Upper lobe of left lung (tissue), 6 donors: Measurements from ENCODE around the gene RAPGEF1. TPM values are rescaled to one million over a fixed set of nuclear protein-coding genes. Genes with fewer than 3 reads are reported as not detected.
"Not testable (repeated sequence)": the region's sequence is repeated elsewhere in the genome, so short reads cannot be mapped to it uniquely, and the experiment has no call there.

Experiments
- ATAC-seq, 2 donors: fragments of 200-7000 bp; cut with Tn5 transposase; one replicate each; pipeline ENCODE4 v1.9.1; 2022; ENCODE audit warnings: mild to moderate bottlenecking in 2 of 2, moderate library complexity in 2 of 2; ENCODE audit not compliant: low FRiP score in 2 of 2
- DNase-seq, 2 donors: peaks; one replicate each; pipeline ENCODE4 v3.0.0-alpha.2; 2019 to 2020
- H3K27ac ChIP-seq, 4 donors: fragments of 200-600 bp; sonication (generic); one replicate each; pipeline ENCODE4 v1.5.1; 2016 to 2019
- H3K27me3 ChIP-seq, 4 donors: fragments of 200-600 bp; sonication (generic); one replicate each; pipeline ENCODE4 v1.5.1; 2017 to 2019
- H3K36me3 ChIP-seq, 4 donors: fragments of 200-600 bp; sonication (generic); one replicate each; pipeline ENCODE4 v1.5.1; 2016 to 2019
- H3K4me1 ChIP-seq, 4 donors: fragments of 200-600 bp; sonication (generic); one replicate each; pipeline ENCODE4 v1.5.1; 2018 to 2019
- H3K4me3 ChIP-seq, 4 donors: fragments of 200-600 bp; sonication (generic); one replicate each; pipeline ENCODE4 v1.5.1; 2017 to 2019; ENCODE audit warnings: mild to moderate bottlenecking in 2 of 4, moderate library complexity in 1 of 4
- H3K9me3 ChIP-seq, 4 donors: fragments of 200-600 bp; sonication (generic); one replicate each; pipeline ENCODE4 v1.5.1; 2018 to 2019
- CTCF ChIP-seq, 6 experiments: fragments of 450-650 bp in 4 of 6; fragments of 200-600 bp in 2 of 6; sonication (generic) in 2 of 6; IDR thresholded peaks; one replicate each; pipeline ENCODE4 v1.5.1; 2016 to 2019; ENCODE audit warnings: antibody characterized with exemption in 6 of 6
- EP300 ChIP-seq, 4 donors: sonication (generic); formaldehyde crosslinking; IDR thresholded peaks; one replicate each; pipeline ENCODE4 v1.5.1; 2017; ENCODE audit warnings: antibody characterized with exemption in 4 of 4, control low read depth in 2 of 4
- POLR2A ChIP-seq, 4 donors: fragments of 450-650 bp; IDR thresholded peaks; one replicate each; pipeline ENCODE4 v1.5.1; 2016 to 2017; ENCODE audit warnings: antibody characterized with exemption in 4 of 4, mild to moderate bottlenecking in 2 of 4
- POLR2AphosphoS5 ChIP-seq, 2 donors: sonication (generic); formaldehyde crosslinking; IDR thresholded peaks; one replicate each; pipeline ENCODE4 v1.5.1; 2017; ENCODE audit warnings: antibody characterized with exemption in 2 of 2
- WGBS, 2 donors: methylation state at CpG; one replicate each; pipeline ENCODE4 v1.1.5; 2017 to 2018; 5-methylcytosine and 5-hydroxymethylcytosine counted together
- total RNA-seq, 6 donors: library from RNA; depleted of rRNA in 4 of 6; stranded (reverse); fragments of >200 nt in 4 of 6; gene quantifications; one replicate each; pipeline versions ENCODE4 v1.1.0 to v1.2.1, GENCODE V29; 2016 to 2021
- donor health status: DM: no; HTN: no; CAD: no; lungs with moderate emphysema.
- donor health status: DM: no; HTN: yes; CAD: no; lungs with severe emphysema.

The RAPGEF1 gene
- total RNA-seq, 6 donors from 2014 or later, result 82.8 to 161 (median 96.8) TPM

GRCh38 chr9:131754846-131755245 is 15.0 kb upstream of the RAPGEF1 start:
- no peaks in the 10 kb centered on the region for H3K27me3 ChIP-seq
- WGBS, 2 donors, result 44 to 59% methylated on average over 6 of the region's 6 CpGs

GRCh38 chr9:131753751-131754150 is 13.9 kb upstream of the RAPGEF1 start:
- WGBS, 2 donors, result 86 to 90% methylated on average over 9 of the region's 9 CpGs
- not testable (repeated sequence) for H3K27me3 ChIP-seq, ATAC-seq, H3K27ac ChIP-seq, H3K36me3 ChIP-seq, H3K4me1 ChIP-seq, H3K9me3 ChIP-seq, H3K4me3 ChIP-seq, DNase-seq

More at GRCh38 chr9:131754846-131755245, 15.0 kb upstream of the RAPGEF1 start:
- ATAC-seq (no peak), DNase-seq (no peak)
- H3K4me3 ChIP-seq, result no peak overlapping the region
- no peaks in the 10 kb centered on the region for H3K9me3 ChIP-seq
- no peak for TF ChIP-seq POLR2AphosphoS5 (IDR thresholded peaks at IDR 0.05)
- no peak overlapping the region for H3K27ac ChIP-seq
- no peaks in the 10 kb centered on the region for H3K36me3 ChIP-seq
- no peaks in the 10 kb centered on the region for H3K4me1 ChIP-seq

GRCh38 chr9:131752231-131752884 is 12.5 kb upstream of the RAPGEF1 start:
- ATAC-seq, result no peak
- WGBS, 2 donors, result 82 to 85% methylated on average over 4 of the region's 4 CpGs
- Histone ChIP-seq H3K27me3 (no peaks in the 10 kb centered on the region), H3K4me1 (no peaks in the 10 kb centered on the region), H3K27ac (no peak overlapping the region), H3K4me3 (no peak overlapping the region), H3K9me3 (no peaks in the 10 kb centered on the region), H3K36me3 (no peaks in the 10 kb centered on the region)
- no peak for DNase-seq
- TF ChIP-seq CTCF (IDR thresholded peaks at IDR 0.05), result no peak
- TF ChIP-seq EP300 (IDR thresholded peaks at IDR 0.05), result no peak
- TF ChIP-seq POLR2AphosphoS5 (IDR thresholded peaks at IDR 0.05), result no peak
- TF ChIP-seq POLR2A (IDR thresholded peaks at IDR 0.05), result no peak

GRCh38 chr9:131748411-131748955 is 8.6 kb upstream of the RAPGEF1 start:
- Histone ChIP-seq H3K36me3 (no peaks in the 10 kb centered on the region), H3K27me3 (no peaks in the 10 kb centered on the region), H3K27ac (no peak overlapping the region), H3K4me3 (no peak overlapping the region), H3K4me1 (peaks cover 0 to 6% (median 0%) of the 10 kb centered on the region in 4 donors), H3K9me3 (no peaks in the 10 kb centered on the region)
- TF ChIP-seq CTCF (IDR thresholded peaks at IDR 0.05), result no peak
- TF ChIP-seq POLR2A (IDR thresholded peaks at IDR 0.05), result no peak
- no peak for TF ChIP-seq POLR2AphosphoS5 (IDR thresholded peaks at IDR 0.05)
- no peak for TF ChIP-seq EP300 (IDR thresholded peaks at IDR 0.05)
- 73 to 82% methylated on average over 5 of the region's 5 CpGs for WGBS, 2 donors
- no peak for ATAC-seq
- DNase-seq, result no peak

GRCh38 chr9:131747352-131747751 is 7.5 kb upstream of the RAPGEF1 start:
- WGBS, 2 donors, result 34 to 42% methylated on average over 5 of the region's 5 CpGs
- H3K27me3 ChIP-seq, result no peaks in the 10 kb centered on the region
- no peaks in the 10 kb centered on the region for H3K9me3 ChIP-seq
- no peak overlapping the region for H3K27ac ChIP-seq
- TF ChIP-seq EP300 (IDR thresholded peaks at IDR 0.05) (no peak), CTCF (IDR thresholded peaks at IDR 0.05) (peak in 5 of 6 experiments; percentile 31 to 62 (median 44))
- ATAC-seq (peak in 1 of 2 donors; percentile 75), DNase-seq (no peak)
- H3K4me3 ChIP-seq, result no peak overlapping the region
- H3K36me3 ChIP-seq, result no peaks in the 10 kb centered on the region
- H3K4me1 ChIP-seq, result peaks cover 0 to 6% (median 0%) of the 10 kb centered on the region in 4 donors

GRCh38 chr9:131745610-131746009 is 5.7 kb upstream of the RAPGEF1 start:
- Histone ChIP-seq H3K9me3 (no peaks in the 10 kb centered on the region), H3K4me1 (peaks cover 0 to 6% (median 0%) of the 10 kb centered on the region in 4 donors), H3K36me3 (no peaks in the 10 kb centered on the region), H3K4me3 (no peak overlapping the region), H3K27ac (no peak overlapping the region), H3K27me3 (no peaks in the 10 kb centered on the region)
- ATAC-seq (no peak), DNase-seq (no peak)
- 83 to 86% methylated on average over 2 of the region's 2 CpGs for WGBS, 2 donors
- TF ChIP-seq EP300 (IDR thresholded peaks at IDR 0.05) (no peak), CTCF (IDR thresholded peaks at IDR 0.05) (no peak), POLR2A (IDR thresholded peaks at IDR 0.05) (no peak), POLR2AphosphoS5 (IDR thresholded peaks at IDR 0.05) (no peak)
